Measurements from ENCODE around the gene MARCHF3.
"Not testable (repeated sequence)": the region's sequence is repeated elsewhere in the genome, so short reads cannot be mapped to it uniquely, and the experiment has no call there.

The MARCHF3 gene

GRCh38 chr5:126953640-126954039 lies 76.7 kb downstream of the MARCHF3 start:
- no peak for DNase-seq (ENCODE audit: low read depth)

GRCh38 chr5:126949475-126949874 lies 80.9 kb downstream of the MARCHF3 start:
- no peak for DNase-seq (ENCODE audit: low read depth)

GRCh38 chr5:126948453-126948852 lies 81.9 kb downstream of the MARCHF3 start:
- no peak for DNase-seq (ENCODE audit: low read depth)

- DNase-seq (ENCODE audit: low read depth) = no peak
Measured at GRCh38 chr5:126948011-126948355, 82.4 kb downstream of the MARCHF3 start.

- no peak for DNase-seq (ENCODE audit: low read depth)
Measured at GRCh38 chr5:126947146-126948010, 83.0 kb downstream of the MARCHF3 start.

GRCh38 chr5:126942908-126943307 lies 87.5 kb downstream of the MARCHF3 start:
- not testable (repeated sequence) for DNase-seq (ENCODE audit: low read depth)

GRCh38 chr5:126941403-126941802 lies 89.0 kb downstream of the MARCHF3 start:
- DNase-seq (ENCODE audit: low read depth) = no peak

- DNase-seq (ENCODE audit: low read depth) = peak; percentile 69
Measured at GRCh38 chr5:126939887-126940286, 90.5 kb downstream of the MARCHF3 start.

GRCh38 chr5:126938466-126938865 lies 91.9 kb downstream of the MARCHF3 start:
- DNase-seq (ENCODE audit: low read depth) = peak; percentile 84

GRCh38 chr5:126937771-126938170 lies 92.6 kb downstream of the MARCHF3 start:
- DNase-seq (ENCODE audit: low read depth) = no peak

- no peak for DNase-seq (ENCODE audit: low read depth)
Measured at GRCh38 chr5:126936775-126937418, 93.5 kb downstream of the MARCHF3 start.

GRCh38 chr5:126931963-126932660 lies 98.2 kb downstream of the MARCHF3 start:
- no peak for DNase-seq (ENCODE audit: low read depth)

GRCh38 chr5:126928041-126928440 lies 102.3 kb downstream of the MARCHF3 start:
- no peak for DNase-seq (ENCODE audit: low read depth)

- no peak for DNase-seq (ENCODE audit: low read depth)
Measured at GRCh38 chr5:126927429-126927828, 102.9 kb downstream of the MARCHF3 start.

- no peak for DNase-seq (ENCODE audit: low read depth)
Measured at GRCh38 chr5:126926187-126926586, 104.2 kb downstream of the MARCHF3 start.

- DNase-seq (ENCODE audit: low read depth) = no peak
Measured at GRCh38 chr5:126925482-126925881, 104.9 kb downstream of the MARCHF3 start.

GRCh38 chr5:126924331-126925033 lies 105.9 kb downstream of the MARCHF3 start:
- DNase-seq (ENCODE audit: low read depth) = no peak

GRCh38 chr5:126921241-126922091 lies 108.9 kb downstream of the MARCHF3 start:
- no peak for DNase-seq (ENCODE audit: low read depth)

- peak; percentile 7 for DNase-seq (ENCODE audit: low read depth)
Measured at GRCh38 chr5:126920291-126920690, 110.1 kb downstream of the MARCHF3 start.

- no peak for DNase-seq (ENCODE audit: low read depth)
Measured at GRCh38 chr5:126919566-126919965, 110.8 kb downstream of the MARCHF3 start.

GRCh38 chr5:126918615-126918957 lies 111.8 kb downstream of the MARCHF3 start:
- no peak for DNase-seq (ENCODE audit: low read depth)

Measured in EH (cell line).